Muscle layer of duodenum (tissue), 2 donors: Measurements from ENCODE around the gene SLC12A8.

ENCODE experiments used
- H3K27ac ChIP-seq: one replicate; pipeline ENCODE4 v1.7.0; 2013; ENCODE audit warnings: mild to moderate bottlenecking, low read length
- H3K27me3 ChIP-seq: one replicate; pipeline ENCODE4 v1.7.0; 2013; ENCODE audit warnings: low read depth, mild to moderate bottlenecking, control low read depth, low read length
- H3K36me3 ChIP-seq, 2 donors: one replicate each; pipeline ENCODE4 v1.7.0; 2013; ENCODE audit warnings: low read length in 2 of 2, control low read depth in 1 of 2, mild to moderate bottlenecking in 1 of 2; ENCODE audit not compliant: insufficient read depth in 2 of 2, control insufficient read depth in 1 of 2
- H3K4me1 ChIP-seq, 2 donors: one replicate each; pipeline ENCODE4 v1.7.0; 2013; ENCODE audit warnings: low read length in 2 of 2, mild to moderate bottlenecking in 2 of 2, control low read depth in 1 of 2, moderate library complexity in 1 of 2; ENCODE audit not compliant: insufficient read depth in 2 of 2, control insufficient read depth in 1 of 2
- H3K4me3 ChIP-seq, 2 donors: one replicate each; pipeline ENCODE4 v1.7.0; 2013; ENCODE audit warnings: low read length in 2 of 2, low read depth in 1 of 2, mild to moderate bottlenecking in 1 of 2
- H3K9me3 ChIP-seq, 2 donors: one replicate each; pipeline ENCODE4 v1.7.0; 2013; ENCODE audit warnings: low read length in 2 of 2, control low read depth in 1 of 2, mild to moderate bottlenecking in 1 of 2; ENCODE audit not compliant: control insufficient read depth in 1 of 2
- donor health status: healthy.

The SLC12A8 gene

DNA sequence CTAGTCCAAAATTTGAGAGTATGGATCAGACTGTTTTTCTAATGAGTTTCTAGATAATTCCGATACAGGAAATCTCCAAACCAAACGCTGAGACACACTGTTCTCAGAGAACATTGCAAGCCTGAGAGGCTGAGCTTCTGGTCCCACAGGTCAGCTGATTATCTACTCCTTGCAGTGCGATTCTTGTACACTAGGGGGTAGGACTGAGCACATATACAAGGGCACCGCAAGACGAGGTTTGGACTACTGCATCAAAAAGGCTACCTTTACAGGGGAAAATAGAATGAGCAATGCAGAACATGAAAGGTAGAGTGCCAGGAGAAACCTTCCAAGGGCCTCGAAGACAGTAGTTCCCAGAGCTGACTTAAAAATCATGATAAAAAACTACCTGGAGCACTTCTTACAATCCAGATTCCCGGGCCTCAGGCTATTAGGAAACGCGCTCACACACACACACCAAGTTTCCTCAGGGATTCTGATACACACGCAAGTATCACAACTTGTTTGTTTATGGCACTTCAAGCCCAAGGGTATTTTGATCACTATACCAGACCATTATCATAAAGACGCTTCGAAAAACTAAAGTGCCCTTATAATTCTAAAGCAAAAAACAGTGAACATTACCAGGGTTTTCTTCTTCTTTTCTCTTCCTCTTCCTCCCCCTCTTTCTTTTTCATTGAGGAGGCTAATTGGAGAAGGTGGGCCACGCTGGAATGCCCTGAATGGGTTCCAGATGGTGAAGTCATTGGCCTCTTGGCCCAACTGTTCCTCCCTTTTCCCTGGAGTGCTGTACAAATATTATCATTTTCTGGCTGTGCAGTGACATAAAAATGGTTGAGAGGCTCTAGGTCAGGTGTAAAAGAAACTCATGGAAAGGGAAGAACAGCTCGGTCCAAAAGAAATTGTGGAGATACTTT lies 61.8 kb downstream of the SLC12A8 start:
- H3K27ac ChIP-seq = no peak overlapping the region
- peaks cover 0 to 13% of the 10 kb centered on the region in 2 donors for H3K4me1 ChIP-seq
- no peaks in the 10 kb centered on the region for H3K36me3 ChIP-seq
- no peaks in the 10 kb centered on the region for H3K9me3 ChIP-seq
- H3K4me3 ChIP-seq = no peak overlapping the region
- no peaks in the 10 kb centered on the region for H3K27me3 ChIP-seq

- peaks cover 0 to 14% of the 10 kb centered on the region in 2 donors for H3K4me1 ChIP-seq
- no peaks in the 10 kb centered on the region for H3K27me3 ChIP-seq
- H3K36me3 ChIP-seq = no peaks in the 10 kb centered on the region
- no peaks in the 10 kb centered on the region for H3K9me3 ChIP-seq
- H3K27ac ChIP-seq = no peak overlapping the region
- no peak overlapping the region for H3K4me3 ChIP-seq
These were observed 63.1 kb downstream of the SLC12A8 start for GRCh38 chr3:125149462-125149861.

GRCh38 chr3:125148836-125149235 lies 63.7 kb downstream of the SLC12A8 start:
- Histone ChIP-seq H3K27ac (no peak overlapping the region), H3K36me3 (no peaks in the 10 kb centered on the region), H3K27me3 (no peaks in the 10 kb centered on the region), H3K4me3 (no peak overlapping the region), H3K9me3 (no peaks in the 10 kb centered on the region), H3K4me1 (peaks cover 0 to 20% of the 10 kb centered on the region in 2 donors)

DNA sequence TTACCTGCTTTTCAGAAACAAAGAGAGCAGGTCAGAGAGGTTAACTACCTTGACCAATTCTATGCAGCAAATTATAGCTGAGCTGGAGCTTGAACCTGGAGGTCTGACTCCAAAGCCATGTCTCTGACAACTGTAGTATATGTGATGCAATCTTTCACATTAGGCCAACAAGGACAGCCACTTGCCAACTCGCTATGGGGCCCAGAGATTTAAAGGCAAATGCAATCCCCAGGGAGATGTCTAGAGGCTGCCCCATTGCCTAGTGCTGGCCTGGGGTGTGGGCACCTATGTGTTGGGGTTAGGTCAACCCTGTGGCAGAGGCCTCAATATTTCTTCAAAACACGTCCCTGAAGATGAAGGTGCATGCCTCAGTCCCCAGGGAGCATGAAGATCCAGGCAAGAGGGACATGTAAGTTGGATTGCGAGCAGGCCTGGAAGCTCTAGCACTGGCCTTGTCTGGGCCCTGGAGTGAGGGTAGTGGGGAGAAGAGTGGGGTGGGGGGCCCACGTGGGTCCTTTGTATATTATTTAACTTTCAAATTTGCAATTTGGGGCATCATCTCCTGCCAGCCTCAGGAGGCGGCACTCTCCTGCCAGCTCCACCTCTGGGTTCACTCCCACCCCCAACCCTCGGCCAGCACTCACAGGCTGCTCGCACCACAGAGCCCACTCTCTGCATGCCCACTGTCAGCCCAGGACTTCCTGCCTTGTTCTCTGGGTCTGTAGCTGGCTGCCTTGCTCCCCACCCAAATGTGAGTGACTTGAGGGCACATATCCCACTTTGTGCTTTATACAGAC lies 64.3 kb downstream of the SLC12A8 start:
- H3K27ac ChIP-seq = no peak overlapping the region
- H3K4me1 ChIP-seq = peaks cover 0 to 24% of the 10 kb centered on the region in 2 donors

GRCh38 chr3:125147491-125147820 lies 65.1 kb downstream of the SLC12A8 start:
- H3K4me1 ChIP-seq = peaks cover 3 to 24% of the 10 kb centered on the region in 2 donors
- H3K27me3 ChIP-seq = no peaks in the 10 kb centered on the region
- H3K9me3 ChIP-seq = no peaks in the 10 kb centered on the region
- H3K4me3 ChIP-seq = no peak overlapping the region
- no peaks in the 10 kb centered on the region for H3K36me3 ChIP-seq
- no peak overlapping the region for H3K27ac ChIP-seq

More for the DNA sequence above, 64.3 kb downstream of the SLC12A8 start:
- H3K36me3 ChIP-seq = no peaks in the 10 kb centered on the region
- no peaks in the 10 kb centered on the region for H3K9me3 ChIP-seq
- H3K4me3 ChIP-seq = no peak overlapping the region
- no peaks in the 10 kb centered on the region for H3K27me3 ChIP-seq

- Histone ChIP-seq H3K27me3 (no peaks in the 10 kb centered on the region), H3K9me3 (no peaks in the 10 kb centered on the region), H3K36me3 (no peaks in the 10 kb centered on the region), H3K27ac (no peak overlapping the region), H3K4me1 (peaks cover 4 to 30% of the 10 kb centered on the region in 2 donors), H3K4me3 (no peak overlapping the region)
These were observed 65.7 kb downstream of the SLC12A8 start for GRCh38 chr3:125146626-125147490.

GRCh38 chr3:125145751-125146475 lies 66.6 kb downstream of the SLC12A8 start:
- no peaks in the 10 kb centered on the region for H3K36me3 ChIP-seq
- no peaks in the 10 kb centered on the region for H3K27me3 ChIP-seq
- H3K27ac ChIP-seq = no peak overlapping the region
- H3K4me1 ChIP-seq = peaks cover 4 to 35% of the 10 kb centered on the region in 2 donors
- H3K4me3 ChIP-seq = no peak overlapping the region
- H3K9me3 ChIP-seq = no peaks in the 10 kb centered on the region

DNA sequence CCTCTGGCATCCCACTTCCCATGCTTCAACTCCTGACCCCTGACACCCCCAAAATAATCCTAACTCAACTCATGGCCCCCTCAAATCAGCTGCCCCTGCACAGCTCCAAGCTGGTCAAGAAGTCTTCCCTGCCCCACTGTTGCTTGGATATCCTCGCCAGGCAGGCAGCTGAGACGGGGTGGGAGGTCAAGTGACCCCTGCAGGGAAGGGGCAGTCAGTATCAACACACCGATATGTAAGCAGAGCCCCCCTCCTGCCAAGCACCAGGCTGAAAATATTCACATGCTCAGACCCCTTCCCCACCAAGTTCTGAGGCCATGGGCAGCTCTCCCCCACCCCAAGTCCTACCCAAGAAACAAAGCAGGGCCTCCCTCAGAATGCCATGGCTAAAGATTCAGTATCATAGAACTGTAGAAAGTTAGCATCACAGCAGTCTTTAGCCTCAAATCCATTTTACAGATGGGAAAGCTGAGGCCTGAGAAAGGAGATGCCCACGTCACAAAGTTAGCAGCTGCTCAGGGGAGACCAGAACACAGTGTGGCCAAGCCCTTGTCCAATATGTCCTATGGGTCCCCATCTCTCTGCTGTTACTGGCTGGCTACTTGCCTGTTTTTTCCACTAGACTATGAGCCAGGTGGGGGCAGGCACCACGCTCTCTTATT lies 67.8 kb downstream of the SLC12A8 start:
- Histone ChIP-seq H3K27ac (no peak overlapping the region), H3K9me3 (no peaks in the 10 kb centered on the region), H3K27me3 (no peaks in the 10 kb centered on the region), H3K4me1 (peaks cover 4 to 35% of the 10 kb centered on the region in 2 donors), H3K36me3 (no peaks in the 10 kb centered on the region), H3K4me3 (no peak overlapping the region)

DNA sequence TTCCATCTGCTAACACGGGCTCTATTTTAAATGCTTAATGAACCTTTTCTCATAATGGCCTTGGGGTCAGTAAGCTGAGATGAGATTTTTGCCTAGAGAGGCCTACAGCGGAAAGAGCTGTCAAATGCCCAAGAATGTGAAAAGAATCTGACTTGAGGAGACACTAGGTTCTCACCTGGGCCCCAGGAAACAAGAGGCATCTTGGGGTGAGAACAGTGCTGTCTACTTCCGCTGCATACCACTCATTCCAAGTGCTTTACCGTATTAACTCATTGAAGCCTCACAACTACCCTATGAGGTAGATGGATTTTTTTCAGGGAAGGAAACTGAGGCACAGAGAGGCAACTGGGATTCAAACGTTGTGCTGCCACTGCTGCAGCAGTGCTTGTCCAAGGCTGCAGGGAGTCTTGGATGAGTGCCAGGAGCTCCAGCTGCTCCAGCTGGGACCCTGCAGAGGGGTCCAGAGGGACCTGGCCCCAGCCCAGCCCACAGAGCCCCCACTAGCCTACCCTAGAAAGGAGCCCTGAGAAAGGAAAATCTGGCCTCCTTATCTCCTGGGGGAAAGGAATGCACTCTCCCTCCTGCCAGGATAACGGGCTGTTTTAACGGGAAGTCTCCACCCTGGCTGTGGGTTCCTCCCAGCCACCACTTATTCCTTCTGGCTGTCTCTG lies 68.4 kb downstream of the SLC12A8 start:
- no peaks in the 10 kb centered on the region for H3K36me3 ChIP-seq
- no peaks in the 10 kb centered on the region for H3K9me3 ChIP-seq
- no peak overlapping the region for H3K4me3 ChIP-seq
- peaks cover 4 to 30% of the 10 kb centered on the region in 2 donors for H3K4me1 ChIP-seq
- H3K27me3 ChIP-seq = no peaks in the 10 kb centered on the region
- no peak overlapping the region for H3K27ac ChIP-seq

- H3K9me3 ChIP-seq = no peaks in the 10 kb centered on the region
- H3K36me3 ChIP-seq = no peaks in the 10 kb centered on the region
- H3K27ac ChIP-seq = no peak overlapping the region
- peaks cover 4 to 25% of the 10 kb centered on the region in 2 donors for H3K4me1 ChIP-seq
- no peak overlapping the region for H3K4me3 ChIP-seq
- H3K27me3 ChIP-seq = no peaks in the 10 kb centered on the region
These were observed 69.0 kb downstream of the SLC12A8 start for GRCh38 chr3:125143538-125143937.
